ENCODE measurements around the gene COX4I1. TPM values are rescaled to one million over a fixed set of nuclear protein-coding genes. Genes with fewer than 3 reads are reported as not detected.

Gene COX4I1
- total RNA-seq, 2 donors from 2014 or later, result 1,383 to 1,567 TPM

- Histone ChIP-seq H3K27ac (no peak overlapping the region), H3K36me3 (no peaks in the 10 kb centered on the region), H3K4me3 (no peak overlapping the region), H3K9me3 (peaks cover 0 to 8% of the 10 kb centered on the region in 2 donors), H3K4me1 (no peaks in the 10 kb centered on the region), H3K27me3 (no peaks in the 10 kb centered on the region)
- DNase-seq (ENCODE audit: low spot score), result no peak
- no peak for TF ChIP-seq CTCF (IDR thresholded peaks at IDR 0.05)
Measured at GRCh38 chr16:85847036-85847435, 47.5 kb downstream of the COX4I1 start.

- H3K27ac ChIP-seq, result no peak overlapping the region
- H3K27me3 ChIP-seq, result no peaks in the 10 kb centered on the region
- no peak for DNase-seq (ENCODE audit: low spot score)
- no peak overlapping the region for H3K4me3 ChIP-seq
- H3K4me1 ChIP-seq, result no peaks in the 10 kb centered on the region
- H3K36me3 ChIP-seq, result no peaks in the 10 kb centered on the region
- peaks cover 0 to 2% of the 10 kb centered on the region in 2 donors for H3K9me3 ChIP-seq
- no peak for TF ChIP-seq CTCF (IDR thresholded peaks at IDR 0.05)
Measured at GRCh38 chr16:85847681-85848601, 48.4 kb downstream of the COX4I1 start.

GRCh38 chr16:85848986-85849385 is 49.5 kb downstream of the COX4I1 start:
- Histone ChIP-seq H3K9me3 (no peaks in the 10 kb centered on the region), H3K27ac (no peak overlapping the region), H3K27me3 (no peaks in the 10 kb centered on the region), H3K4me1 (no peaks in the 10 kb centered on the region), H3K4me3 (no peak overlapping the region), H3K36me3 (no peaks in the 10 kb centered on the region)
- no peak for DNase-seq (ENCODE audit: low spot score)
- no peak for TF ChIP-seq CTCF (IDR thresholded peaks at IDR 0.05)

GRCh38 chr16:85849388-85849787 is 49.9 kb downstream of the COX4I1 start:
- H3K4me3 ChIP-seq, result no peak overlapping the region
- H3K4me1 ChIP-seq, result no peaks in the 10 kb centered on the region
- no peaks in the 10 kb centered on the region for H3K36me3 ChIP-seq
- no peak for TF ChIP-seq CTCF (IDR thresholded peaks at IDR 0.05)
- no peaks in the 10 kb centered on the region for H3K9me3 ChIP-seq
- no peak overlapping the region for H3K27ac ChIP-seq
- H3K27me3 ChIP-seq, result no peaks in the 10 kb centered on the region
- DNase-seq (ENCODE audit: low spot score), result no peak

GRCh38 chr16:85850344-85850880 is 50.9 kb downstream of the COX4I1 start:
- Histone ChIP-seq H3K4me3 (no peak overlapping the region), H3K9me3 (peaks cover 0 to 4% of the 10 kb centered on the region in 2 donors), H3K36me3 (no peaks in the 10 kb centered on the region), H3K27me3 (no peaks in the 10 kb centered on the region), H3K27ac (no peak overlapping the region), H3K4me1 (no peaks in the 10 kb centered on the region)
- no peak for TF ChIP-seq CTCF (IDR thresholded peaks at IDR 0.05)
- DNase-seq (ENCODE audit: low spot score), result peak; percentile 43
